Parathyroid adenoma (tissue), 2 donors: ENCODE data around the gene AMDHD1.

Experiments used
- H2AFZ ChIP-seq: fragments of 300-600 bp; sonication (generic); one replicate; pipeline ENCODE4 v1.7.0; 2017; ENCODE audit warnings: antibody characterized with exemption, mild to moderate bottlenecking
- H3K27ac ChIP-seq: fragments of 300-600 bp; sonication (generic); one replicate; pipeline ENCODE4 v1.7.0; 2017
- H3K27me3 ChIP-seq: fragments of 300-600 bp; sonication (generic); one replicate; pipeline ENCODE4 v1.7.0; 2017; ENCODE audit warnings: low read length; ENCODE audit not compliant: control insufficient read depth, insufficient read depth
- H3K36me3 ChIP-seq: fragments of 300-600 bp; sonication (generic); one replicate; pipeline ENCODE4 v1.7.0; 2017; ENCODE audit warnings: low read length; ENCODE audit not compliant: control insufficient read depth, insufficient read depth
- H3K4me1 ChIP-seq: fragments of 300-600 bp; sonication (generic); one replicate; pipeline ENCODE4 v1.7.0; 2017; ENCODE audit warnings: control low read depth
- H3K4me2 ChIP-seq: fragments of 300-600 bp; sonication (generic); one replicate; pipeline ENCODE4 v1.7.0; 2017; ENCODE audit warnings: low read length
- H3K4me3 ChIP-seq: fragments of 300-600 bp; sonication (generic); one replicate; pipeline ENCODE4 v1.7.0; 2017; ENCODE audit warnings: low read depth, low read length
- H3K79me2 ChIP-seq: fragments of 300-600 bp; sonication (generic); one replicate; pipeline ENCODE4 v1.7.0; 2017; ENCODE audit warnings: control low read depth
- H3K9ac ChIP-seq: fragments of 300-600 bp; sonication (generic); one replicate; pipeline ENCODE4 v1.7.0; 2017; ENCODE audit warnings: mild to moderate bottlenecking
- H3K9me3 ChIP-seq: fragments of 300-600 bp; sonication (generic); one replicate; pipeline ENCODE4 v1.7.0; 2017; ENCODE audit warnings: low read length; ENCODE audit not compliant: control insufficient read depth
- TF ChIP-seq, protein P1 (sequence below): fragments of 300-600 bp; sonication (generic); IDR thresholded peaks from one replicate; pipeline ENCODE4 v1.7.0; 2017; ENCODE audit warnings: antibody characterized with exemption, mild to moderate bottlenecking
- donor health status: primary hyperparathyroidism.

The AMDHD1 gene

DNA sequence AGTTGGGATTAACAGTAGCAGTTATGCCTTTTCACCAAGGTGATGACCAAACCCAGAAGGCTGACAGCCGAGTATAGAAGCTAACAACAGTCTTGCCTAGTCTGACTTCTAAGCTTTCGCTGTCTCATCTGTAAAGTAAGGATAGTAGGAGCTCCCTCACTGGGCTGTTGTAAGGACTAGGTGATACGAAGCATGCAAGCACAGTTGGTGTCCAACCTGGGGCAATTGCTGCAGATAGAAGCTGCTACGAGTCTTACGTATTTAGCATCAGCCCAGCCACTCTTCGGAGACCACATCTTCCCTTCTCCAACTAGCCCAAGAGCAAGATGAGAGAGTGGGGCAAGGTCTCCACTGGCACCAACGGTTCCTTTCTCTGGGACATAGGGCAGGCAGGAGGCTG, 47.0 kb downstream of the AMDHD1 start:
- TF ChIP-seq, protein P1, sequence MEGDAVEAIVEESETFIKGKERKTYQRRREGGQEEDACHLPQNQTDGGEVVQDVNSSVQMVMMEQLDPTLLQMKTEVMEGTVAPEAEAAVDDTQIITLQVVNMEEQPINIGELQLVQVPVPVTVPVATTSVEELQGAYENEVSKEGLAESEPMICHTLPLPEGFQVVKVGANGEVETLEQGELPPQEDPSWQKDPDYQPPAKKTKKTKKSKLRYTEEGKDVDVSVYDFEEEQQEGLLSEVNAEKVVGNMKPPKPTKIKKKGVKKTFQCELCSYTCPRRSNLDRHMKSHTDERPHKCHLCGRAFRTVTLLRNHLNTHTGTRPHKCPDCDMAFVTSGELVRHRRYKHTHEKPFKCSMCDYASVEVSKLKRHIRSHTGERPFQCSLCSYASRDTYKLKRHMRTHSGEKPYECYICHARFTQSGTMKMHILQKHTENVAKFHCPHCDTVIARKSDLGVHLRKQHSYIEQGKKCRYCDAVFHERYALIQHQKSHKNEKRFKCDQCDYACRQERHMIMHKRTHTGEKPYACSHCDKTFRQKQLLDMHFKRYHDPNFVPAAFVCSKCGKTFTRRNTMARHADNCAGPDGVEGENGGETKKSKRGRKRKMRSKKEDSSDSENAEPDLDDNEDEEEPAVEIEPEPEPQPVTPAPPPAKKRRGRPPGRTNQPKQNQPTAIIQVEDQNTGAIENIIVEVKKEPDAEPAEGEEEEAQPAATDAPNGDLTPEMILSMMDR = no peak
- Histone ChIP-seq H3K9ac (no peak overlapping the region), H3K4me2 (no peak overlapping the region)

GRCh38 chr12:95993907-95994306, 50.8 kb downstream of the AMDHD1 start:
- no peak overlapping the region for H3K4me2 ChIP-seq
- no peak overlapping the region for H3K4me3 ChIP-seq
- TF ChIP-seq, protein P1 = no peak
- H3K36me3 ChIP-seq = no peaks in the 10 kb centered on the region
- H3K27ac ChIP-seq = no peak overlapping the region
- H3K9ac ChIP-seq = no peak overlapping the region
- H2AFZ ChIP-seq = no peak overlapping the region
- no peaks in the 10 kb centered on the region for H3K9me3 ChIP-seq
- no peaks in the 10 kb centered on the region for H3K79me2 ChIP-seq
- no peaks in the 10 kb centered on the region for H3K4me1 ChIP-seq
- H3K27me3 ChIP-seq = no peaks in the 10 kb centered on the region

More for the DNA sequence above, 47.0 kb downstream of the AMDHD1 start:
- Histone ChIP-seq H3K79me2 (no peaks in the 10 kb centered on the region), H3K9me3 (no peaks in the 10 kb centered on the region), H3K27ac (no peak overlapping the region), H3K4me1 (no peaks in the 10 kb centered on the region), H3K4me3 (no peak overlapping the region), H2AFZ (no peak overlapping the region), H3K27me3 (no peaks in the 10 kb centered on the region), H3K36me3 (no peaks in the 10 kb centered on the region)

GRCh38 chr12:95994476-95994875, 51.3 kb downstream of the AMDHD1 start:
- Histone ChIP-seq H3K4me3 (no peak overlapping the region), H3K79me2 (no peaks in the 10 kb centered on the region), H3K27me3 (no peaks in the 10 kb centered on the region)

DNA sequence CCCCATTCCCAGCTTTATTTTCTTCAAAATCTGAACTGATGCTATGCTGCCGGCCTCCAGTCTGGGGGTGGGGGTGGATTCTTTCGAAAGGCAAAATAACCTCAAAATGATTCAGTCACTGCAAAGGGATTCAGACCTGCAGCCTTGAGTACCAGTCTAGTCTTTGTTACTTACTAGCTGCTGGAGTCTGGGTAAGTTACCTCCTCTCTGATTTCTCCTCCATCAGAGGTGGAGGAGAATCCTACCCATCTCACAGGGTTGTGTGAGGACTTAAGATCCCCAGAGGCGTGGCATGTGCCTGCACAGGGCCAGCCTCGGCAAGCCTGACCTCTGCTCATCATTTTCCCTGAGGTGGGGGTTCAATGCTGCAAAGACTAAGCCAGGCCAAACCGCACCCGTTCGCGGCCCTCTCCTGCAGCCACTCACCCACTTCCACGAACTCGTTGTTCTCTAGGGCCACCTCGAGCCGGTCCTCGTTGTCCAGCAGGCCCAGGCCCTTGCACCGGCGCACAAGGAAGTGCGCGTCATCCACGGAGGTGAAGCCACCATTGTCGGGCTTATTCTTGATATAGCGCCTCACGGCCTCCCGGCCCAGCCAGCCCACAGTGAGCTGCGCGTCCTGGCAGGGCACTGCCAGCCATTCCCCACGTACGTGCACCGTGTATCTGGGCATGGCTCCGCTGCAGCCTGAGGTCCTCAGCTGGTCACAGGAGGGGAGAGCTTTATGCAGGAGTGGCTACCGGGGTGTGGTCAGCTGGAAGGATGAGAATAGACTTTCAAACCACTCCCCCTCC, 52.3 kb downstream of the AMDHD1 start:
- H3K9me3 ChIP-seq = no peaks in the 10 kb centered on the region
- H3K4me3 ChIP-seq = no peak overlapping the region
- no peak overlapping the region for H3K9ac ChIP-seq
- TF ChIP-seq, protein P1 = no peak
- no peak overlapping the region for H2AFZ ChIP-seq
- no peaks in the 10 kb centered on the region for H3K4me1 ChIP-seq
- H3K79me2 ChIP-seq = no peaks in the 10 kb centered on the region
- H3K27me3 ChIP-seq = no peaks in the 10 kb centered on the region
- H3K27ac ChIP-seq = no peak overlapping the region
- H3K36me3 ChIP-seq = no peaks in the 10 kb centered on the region
- no peak overlapping the region for H3K4me2 ChIP-seq

More at GRCh38 chr12:95994476-95994875, 51.3 kb downstream of the AMDHD1 start:
- H3K36me3 ChIP-seq = no peaks in the 10 kb centered on the region
- H3K4me1 ChIP-seq = no peaks in the 10 kb centered on the region
- no peak overlapping the region for H3K9ac ChIP-seq
- TF ChIP-seq, protein P1 = no peak
- H2AFZ ChIP-seq = no peak overlapping the region
- no peak overlapping the region for H3K4me2 ChIP-seq
- H3K27ac ChIP-seq = no peak overlapping the region
- H3K9me3 ChIP-seq = no peaks in the 10 kb centered on the region
